Natural killer cell (primary cell): Measurements from ENCODE around the gene HIVEP3. TPM values are rescaled to one million over a fixed set of nuclear protein-coding genes. Genes with fewer than 3 reads are reported as not detected.
A peak's percentile ranks its signal among the peaks of the same experiment; 100 is the strongest.

ENCODE experiments used
- ATAC-seq, 3 donors: fragments of 150-1000 bp in 2 of 3; fragments of 200-7000 bp in 1 of 3; cut with Tn5 transposase; 1 replicate in 1 of 3; 2 replicates in 2 of 3; pipeline ENCODE4 v1.10.0; 2021; ENCODE audit warnings: mild to moderate bottlenecking in 2 of 3, moderate library complexity in 2 of 3
- DNase-seq, 2 donors: peaks; one replicate each; pipeline versions ENCODE4 v3.0.0 to v3.0.0-alpha.2; 2013 to 2021; ENCODE audit warnings: mixed read lengths in 1 of 2
- H3K27ac ChIP-seq: one replicate; pipeline ENCODE4 v1.5.1; 2013; ENCODE audit warnings: mild to moderate bottlenecking, low read length
- H3K27me3 ChIP-seq: one replicate; pipeline ENCODE4 v1.6.1; 2013; ENCODE audit warnings: low read length; ENCODE audit not compliant: control insufficient read depth, insufficient read depth
- H3K36me3 ChIP-seq: one replicate; pipeline ENCODE4 v1.6.1; 2013; ENCODE audit warnings: low read length; ENCODE audit not compliant: control insufficient read depth, insufficient read depth
- H3K4me1 ChIP-seq: one replicate; pipeline ENCODE4 v1.6.1; 2013; ENCODE audit warnings: low read length; ENCODE audit not compliant: control insufficient read depth, insufficient read depth
- H3K4me3 ChIP-seq: one replicate; pipeline ENCODE4 v1.5.1; 2013; ENCODE audit warnings: low read length
- H3K9me3 ChIP-seq: one replicate; pipeline ENCODE4 v1.6.1; 2013; ENCODE audit warnings: low read length; ENCODE audit not compliant: control insufficient read depth, insufficient read depth
- H3K27ac Mint-ChIP-seq, 2 donors: one replicate each; pipeline ENCODE4 v1.8.0; 2022; ENCODE audit warnings: mild to moderate bottlenecking in 2 of 2, mixed read lengths in 2 of 2, moderate library complexity in 1 of 2
- H3K27me3 Mint-ChIP-seq, 2 donors: one replicate each; pipeline ENCODE4 v1.8.0; 2022; ENCODE audit warnings: low read depth in 2 of 2, mixed read lengths in 2 of 2
- H3K36me3 Mint-ChIP-seq: one replicate; pipeline ENCODE4 v1.8.0; 2022; ENCODE audit warnings: mixed read lengths
- H3K4me1 Mint-ChIP-seq, 2 donors: one replicate each; pipeline ENCODE4 v1.8.0; 2022; ENCODE audit warnings: mixed read lengths in 2 of 2
- H3K4me3 Mint-ChIP-seq: one replicate; pipeline ENCODE4 v1.8.0; 2022; ENCODE audit warnings: mild to moderate bottlenecking, moderate library complexity, mixed read lengths
- H3K9me3 Mint-ChIP-seq, 2 donors: one replicate each; pipeline ENCODE4 v1.8.0; 2022; ENCODE audit warnings: mixed read lengths in 2 of 2
- WGBS: methylation state at CpG from one replicate; pipeline ENCODE4 v1.1.7; 2013; ENCODE audit warnings: missing lambda C conversion rate; ENCODE audit not compliant: insufficient coverage; 5-methylcytosine and 5-hydroxymethylcytosine counted together
- intact Hi-C: fragments of 100-400 bp; cut with micrococcal nuclease; formaldehyde crosslinking; loops from one replicate; pipeline ENCODE4 v1.14.2; 2022
- total RNA-seq, 4 donors: library from RNA; stranded (reverse); fragments of 120-200 nt in 1 of 4; gene quantifications; one replicate each; pipeline versions ENCODE4 v1.2.3 to v1.2.4, GENCODE V29; 2013 to 2022
- TF ChIP-seq, protein P1 (sequence below): fragments of 200-600 bp; IDR thresholded peaks from one replicate; pipeline ENCODE4 v1.8.0; 2022; ENCODE audit warnings: antibody characterized with exemption

The HIVEP3 gene
- total RNA-seq, 3 donors from 2014 or later (not counting 1 experiment from before 2014, with no cell fraction given) = 26.2 to 35.2 (median 29.8) TPM

DNA sequence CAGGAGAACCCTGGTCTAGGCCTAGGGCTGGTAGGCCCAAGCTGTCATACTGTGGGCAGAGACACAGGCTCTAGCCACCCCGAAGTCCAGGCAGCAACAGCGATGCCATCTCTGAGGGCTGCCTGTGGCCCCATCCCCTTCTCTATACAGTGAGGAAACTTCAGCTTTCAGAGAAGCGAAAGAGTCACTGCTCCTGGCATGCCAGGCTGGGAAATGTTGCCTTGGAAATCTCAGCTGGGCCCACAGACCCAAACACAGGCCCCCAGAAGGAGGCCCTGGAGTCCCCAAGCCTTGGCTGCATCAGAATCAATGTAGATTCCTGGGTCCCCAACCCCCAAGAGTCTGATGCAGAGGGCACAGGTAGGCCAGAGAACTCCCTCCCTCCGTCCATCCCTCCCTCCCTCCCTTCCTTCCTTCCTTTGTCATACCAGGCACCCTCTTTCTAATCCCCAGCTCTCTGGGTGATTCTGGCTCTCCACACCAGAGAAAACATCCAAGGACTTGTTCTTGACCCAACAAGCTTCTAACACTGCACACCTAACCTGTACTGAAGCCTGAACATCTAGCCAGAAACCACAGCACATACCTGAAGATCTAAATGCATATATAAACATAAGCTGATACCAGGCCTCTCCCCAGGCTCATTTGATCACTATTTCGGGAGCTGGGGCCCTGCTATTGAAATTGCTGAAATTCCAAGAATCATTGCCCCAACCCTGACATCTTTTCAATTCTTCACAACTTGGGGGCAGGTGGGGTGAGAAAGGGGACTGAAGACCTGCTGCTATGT is 291.0 kb downstream of the HIVEP3 start:
- no peak for ATAC-seq
- Histone ChIP-seq H3K27ac (no peak overlapping the region), H3K9me3 (no peaks in the 10 kb centered on the region), H3K36me3 (no peaks in the 10 kb centered on the region), H3K4me1 (peaks cover 14% of the 10 kb centered on the region), H3K27me3 (no peaks in the 10 kb centered on the region), H3K4me3 (no peak overlapping the region)
- WGBS = 76% methylated on average over 5 of the region's 5 CpGs
- intact Hi-C loops = no loop called here
- Mint-ChIP-seq H3K27ac (peak overlapping the region in 1 of 2 donors; percentile 37), H3K9me3 (no peaks in the 10 kb centered on the region), H3K4me1 (peaks cover 29 to 49% of the 10 kb centered on the region in 2 donors), H3K36me3 (no peaks in the 10 kb centered on the region), H3K4me3 (no peak overlapping the region), H3K27me3 (no peaks in the 10 kb centered on the region)
- TF ChIP-seq, protein P1, sequence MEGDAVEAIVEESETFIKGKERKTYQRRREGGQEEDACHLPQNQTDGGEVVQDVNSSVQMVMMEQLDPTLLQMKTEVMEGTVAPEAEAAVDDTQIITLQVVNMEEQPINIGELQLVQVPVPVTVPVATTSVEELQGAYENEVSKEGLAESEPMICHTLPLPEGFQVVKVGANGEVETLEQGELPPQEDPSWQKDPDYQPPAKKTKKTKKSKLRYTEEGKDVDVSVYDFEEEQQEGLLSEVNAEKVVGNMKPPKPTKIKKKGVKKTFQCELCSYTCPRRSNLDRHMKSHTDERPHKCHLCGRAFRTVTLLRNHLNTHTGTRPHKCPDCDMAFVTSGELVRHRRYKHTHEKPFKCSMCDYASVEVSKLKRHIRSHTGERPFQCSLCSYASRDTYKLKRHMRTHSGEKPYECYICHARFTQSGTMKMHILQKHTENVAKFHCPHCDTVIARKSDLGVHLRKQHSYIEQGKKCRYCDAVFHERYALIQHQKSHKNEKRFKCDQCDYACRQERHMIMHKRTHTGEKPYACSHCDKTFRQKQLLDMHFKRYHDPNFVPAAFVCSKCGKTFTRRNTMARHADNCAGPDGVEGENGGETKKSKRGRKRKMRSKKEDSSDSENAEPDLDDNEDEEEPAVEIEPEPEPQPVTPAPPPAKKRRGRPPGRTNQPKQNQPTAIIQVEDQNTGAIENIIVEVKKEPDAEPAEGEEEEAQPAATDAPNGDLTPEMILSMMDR = no peak
- DNase-seq = no peak

DNA sequence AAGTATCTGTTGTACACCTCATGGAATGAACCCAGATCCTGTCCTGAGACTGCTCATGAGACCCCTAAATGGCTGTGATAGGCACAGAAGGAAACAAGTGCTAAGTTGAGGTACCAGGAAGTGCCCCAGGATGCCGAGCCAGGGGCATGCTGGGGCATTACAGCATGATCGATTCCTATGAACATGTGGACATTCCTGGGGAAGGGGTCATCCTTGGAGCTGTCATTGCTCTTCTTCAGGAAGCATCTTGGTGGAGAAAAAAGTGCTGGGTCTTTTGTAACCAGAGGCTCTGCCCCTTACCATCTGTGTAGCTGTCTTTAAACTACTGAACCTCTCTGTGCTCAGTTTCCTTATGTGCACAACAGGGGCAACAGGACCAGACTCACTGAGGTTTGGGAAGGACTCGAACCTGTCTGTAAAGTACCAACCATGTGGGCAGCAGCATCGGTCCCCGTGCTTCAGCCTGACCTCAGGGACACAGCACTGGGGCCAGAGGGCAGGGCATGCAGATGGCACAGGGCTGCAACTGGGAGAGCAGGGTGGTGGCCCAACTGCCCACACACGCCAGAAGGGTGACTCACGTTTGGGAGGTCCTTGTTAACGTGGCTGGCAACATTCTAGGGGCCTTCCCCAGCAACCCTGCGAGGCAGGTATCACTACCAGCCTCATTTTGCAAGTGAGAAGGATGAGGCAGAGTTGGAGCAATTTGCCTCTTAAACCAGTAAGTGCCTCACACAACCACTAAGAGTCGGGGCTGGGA is 291.9 kb downstream of the HIVEP3 start:
- Mint-ChIP-seq H3K9me3 (no peaks in the 10 kb centered on the region), H3K4me3 (no peak overlapping the region), H3K27me3 (no peaks in the 10 kb centered on the region), H3K36me3 (no peaks in the 10 kb centered on the region), H3K27ac (no peak overlapping the region), H3K4me1 (peaks cover 36 to 56% of the 10 kb centered on the region in 2 donors)
- Histone ChIP-seq H3K27ac (no peak overlapping the region), H3K27me3 (no peaks in the 10 kb centered on the region), H3K36me3 (no peaks in the 10 kb centered on the region), H3K4me3 (no peak overlapping the region), H3K9me3 (no peaks in the 10 kb centered on the region), H3K4me1 (peaks cover 14% of the 10 kb centered on the region)
- WGBS = 71% methylated on average over 10 of the region's 10 CpGs
- peak in 1 of 3 donors; percentile 38 for ATAC-seq
- intact Hi-C loops = no loop called here
- DNase-seq = no peak
- TF ChIP-seq, protein P1 = no peak

DNA sequence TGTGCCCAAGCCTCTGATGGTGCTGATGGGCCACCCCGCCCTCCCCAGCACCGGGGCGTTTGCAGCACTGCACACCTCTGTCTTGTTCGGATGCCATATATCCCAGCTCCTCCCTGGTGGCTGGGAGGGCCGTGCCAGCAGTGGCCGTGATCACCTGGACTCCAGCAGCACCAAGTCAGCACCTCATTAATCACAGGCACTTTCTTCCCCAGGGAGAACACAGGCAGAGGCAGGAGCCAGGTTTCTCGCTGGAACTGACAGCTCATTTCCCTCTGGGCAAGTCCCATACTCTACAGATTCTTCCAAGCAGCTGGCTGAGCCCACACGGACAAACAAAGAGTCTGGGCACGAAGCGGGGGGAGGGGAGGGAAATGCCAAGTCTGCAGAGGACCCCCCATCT is 292.6 kb downstream of the HIVEP3 start:
- no peak for DNase-seq
- H3K27ac ChIP-seq = no peak overlapping the region
- no peaks in the 10 kb centered on the region for H3K9me3 ChIP-seq
- peaks cover 14% of the 10 kb centered on the region for H3K4me1 ChIP-seq
- Mint-ChIP-seq H3K27me3 (no peaks in the 10 kb centered on the region), H3K9me3 (no peaks in the 10 kb centered on the region), H3K36me3 (no peaks in the 10 kb centered on the region), H3K4me3 (no peak overlapping the region), H3K4me1 (peaks cover 41 to 58% of the 10 kb centered on the region in 2 donors), H3K27ac (no peak overlapping the region)
- H3K4me3 ChIP-seq = no peak overlapping the region
- intact Hi-C loops = no loop called here
- ATAC-seq = no peak
- no peaks in the 10 kb centered on the region for H3K36me3 ChIP-seq
- TF ChIP-seq, protein P1 = no peak
- no peaks in the 10 kb centered on the region for H3K27me3 ChIP-seq
- WGBS = 96% methylated on average over 10 of the region's 10 CpGs
